ENCODE data around the gene NPSR1. TPM values are rescaled to one million over a fixed set of nuclear protein-coding genes. Genes with fewer than 3 reads are reported as not detected.

The NPSR1 gene
- total RNA-seq, 1 donor from 2014 or later: not detected

DNA sequence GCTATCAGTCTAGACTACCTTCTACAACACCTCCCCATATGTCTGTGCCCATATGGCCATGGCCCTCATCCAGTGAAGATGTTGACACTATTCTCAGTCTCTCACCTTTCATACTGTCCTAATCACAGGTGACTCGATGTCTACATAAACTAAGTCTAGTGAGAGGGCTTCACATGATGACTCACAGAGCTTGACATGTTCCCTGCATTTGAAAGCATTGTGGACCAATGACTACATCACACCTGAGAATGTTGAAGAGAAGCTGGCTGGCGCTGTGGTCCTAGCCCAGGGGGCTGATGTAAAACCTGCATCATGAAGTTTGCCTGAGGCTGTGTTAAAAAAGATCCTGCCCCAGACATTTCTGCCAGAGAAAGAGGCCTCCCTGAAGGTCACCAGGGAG, 167.2 kb downstream of the NPSR1 start:
- Mint-ChIP-seq H3K27me3 (ENCODE audit: low read depth, unreplicated experiment) (peaks cover 10% of the 10 kb centered on the region), H3K4me1 (ENCODE audit: low read depth, unreplicated experiment) (no peaks in the 10 kb centered on the region), H3K27ac (ENCODE audit: unreplicated experiment) (no peak overlapping the region), H3K9me3 (ENCODE audit: unreplicated experiment) (no peaks in the 10 kb centered on the region), H3K36me3 (ENCODE audit: low read depth, unreplicated experiment) (no peaks in the 10 kb centered on the region), H3K4me3 (ENCODE audit: unreplicated experiment) (no peak overlapping the region)
- H3K79me2 ChIP-seq (ENCODE audit: insufficient read depth, low read length): no peaks in the 10 kb centered on the region
- H3K4me1 ChIP-seq (ENCODE audit: insufficient read depth, low read length): no peaks in the 10 kb centered on the region
- no peaks in the 10 kb centered on the region for H3K36me3 ChIP-seq (ENCODE audit: insufficient read depth, low read length)
- TF ChIP-seq, protein P1, sequence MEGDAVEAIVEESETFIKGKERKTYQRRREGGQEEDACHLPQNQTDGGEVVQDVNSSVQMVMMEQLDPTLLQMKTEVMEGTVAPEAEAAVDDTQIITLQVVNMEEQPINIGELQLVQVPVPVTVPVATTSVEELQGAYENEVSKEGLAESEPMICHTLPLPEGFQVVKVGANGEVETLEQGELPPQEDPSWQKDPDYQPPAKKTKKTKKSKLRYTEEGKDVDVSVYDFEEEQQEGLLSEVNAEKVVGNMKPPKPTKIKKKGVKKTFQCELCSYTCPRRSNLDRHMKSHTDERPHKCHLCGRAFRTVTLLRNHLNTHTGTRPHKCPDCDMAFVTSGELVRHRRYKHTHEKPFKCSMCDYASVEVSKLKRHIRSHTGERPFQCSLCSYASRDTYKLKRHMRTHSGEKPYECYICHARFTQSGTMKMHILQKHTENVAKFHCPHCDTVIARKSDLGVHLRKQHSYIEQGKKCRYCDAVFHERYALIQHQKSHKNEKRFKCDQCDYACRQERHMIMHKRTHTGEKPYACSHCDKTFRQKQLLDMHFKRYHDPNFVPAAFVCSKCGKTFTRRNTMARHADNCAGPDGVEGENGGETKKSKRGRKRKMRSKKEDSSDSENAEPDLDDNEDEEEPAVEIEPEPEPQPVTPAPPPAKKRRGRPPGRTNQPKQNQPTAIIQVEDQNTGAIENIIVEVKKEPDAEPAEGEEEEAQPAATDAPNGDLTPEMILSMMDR (IDR thresholded peaks at IDR 0.05; ENCODE audit: insufficient read depth, low read depth, low read length): no peak
- no peak for TF ChIP-seq EZH2 (IDR thresholded peaks at IDR 0.05; ENCODE audit: insufficient read depth, low read length)
- H3K4me2 ChIP-seq (ENCODE audit: low read length): no peak overlapping the region
- no peak overlapping the region for H3K27ac ChIP-seq (ENCODE audit: low read depth, low read length)
- DNase-seq (ENCODE audit: low read depth) (no peak), FAIRE-seq (no peak)
- H4K20me1 ChIP-seq (ENCODE audit: insufficient read depth, low read length): no peaks in the 10 kb centered on the region
- H3K4me3 ChIP-seq (ENCODE audit: insufficient read depth, low read depth, low read length): no peak overlapping the region
- no peak overlapping the region for H3K9ac ChIP-seq (ENCODE audit: low read length)
- H3K27me3 ChIP-seq (ENCODE audit: insufficient read depth, low read length): peaks cover 3% of the 10 kb centered on the region
- no peaks in the 10 kb centered on the region for H3K9me3 ChIP-seq (ENCODE audit: insufficient read depth, low read depth, low read length)
- no peak overlapping the region for H2AFZ ChIP-seq (ENCODE audit: low read depth, low read length)

DNA sequence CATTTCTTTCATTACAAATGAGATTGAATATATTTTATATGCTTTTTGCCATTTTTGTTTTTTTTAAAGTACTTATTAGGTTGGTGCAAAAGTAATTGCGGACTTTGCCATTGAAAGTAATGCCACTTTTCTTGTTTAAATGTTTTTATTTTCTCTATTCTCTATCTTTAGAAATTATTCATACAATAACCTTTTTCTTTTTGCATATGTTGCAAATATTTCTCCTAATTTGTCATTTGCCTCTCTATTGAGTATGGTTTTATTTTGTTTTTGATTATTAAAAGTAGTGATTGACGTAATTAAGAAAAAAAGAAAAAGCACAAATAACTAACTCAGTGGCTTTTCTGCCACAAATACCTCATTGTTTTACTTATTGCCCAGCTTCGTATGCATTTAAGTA, 172.4 kb downstream of the NPSR1 start:
- Mint-ChIP-seq H3K27ac (ENCODE audit: unreplicated experiment) (no peak overlapping the region), H3K4me3 (ENCODE audit: unreplicated experiment) (no peak overlapping the region), H3K36me3 (ENCODE audit: low read depth, unreplicated experiment) (peaks cover 2% of the 10 kb centered on the region), H3K27me3 (ENCODE audit: low read depth, unreplicated experiment) (peaks cover 7% of the 10 kb centered on the region), H3K9me3 (ENCODE audit: unreplicated experiment) (no peaks in the 10 kb centered on the region), H3K4me1 (ENCODE audit: low read depth, unreplicated experiment) (no peaks in the 10 kb centered on the region)
- no peaks in the 10 kb centered on the region for H3K4me1 ChIP-seq (ENCODE audit: insufficient read depth, low read length)
- DNase-seq (ENCODE audit: low read depth) (no peak), FAIRE-seq (no peak)
- H3K36me3 ChIP-seq (ENCODE audit: insufficient read depth, low read length): no peaks in the 10 kb centered on the region
- no peaks in the 10 kb centered on the region for H4K20me1 ChIP-seq (ENCODE audit: insufficient read depth, low read length)
- no peaks in the 10 kb centered on the region for H3K9me3 ChIP-seq (ENCODE audit: insufficient read depth, low read depth, low read length)
- no peak for TF ChIP-seq EZH2 (IDR thresholded peaks at IDR 0.05; ENCODE audit: insufficient read depth, low read length)
- TF ChIP-seq, protein P1 (IDR thresholded peaks at IDR 0.05; ENCODE audit: insufficient read depth, low read depth, low read length): no peak
- H3K27me3 ChIP-seq (ENCODE audit: insufficient read depth, low read length): no peaks in the 10 kb centered on the region
- H3K27ac ChIP-seq (ENCODE audit: low read depth, low read length): no peak overlapping the region
- no peak overlapping the region for H3K4me3 ChIP-seq (ENCODE audit: insufficient read depth, low read depth, low read length)
- no peak overlapping the region for H3K4me2 ChIP-seq (ENCODE audit: low read length)
- H3K79me2 ChIP-seq (ENCODE audit: insufficient read depth, low read length): no peaks in the 10 kb centered on the region
- no peak overlapping the region for H3K9ac ChIP-seq (ENCODE audit: low read length)
- no peak overlapping the region for H2AFZ ChIP-seq (ENCODE audit: low read depth, low read length)

DNA sequence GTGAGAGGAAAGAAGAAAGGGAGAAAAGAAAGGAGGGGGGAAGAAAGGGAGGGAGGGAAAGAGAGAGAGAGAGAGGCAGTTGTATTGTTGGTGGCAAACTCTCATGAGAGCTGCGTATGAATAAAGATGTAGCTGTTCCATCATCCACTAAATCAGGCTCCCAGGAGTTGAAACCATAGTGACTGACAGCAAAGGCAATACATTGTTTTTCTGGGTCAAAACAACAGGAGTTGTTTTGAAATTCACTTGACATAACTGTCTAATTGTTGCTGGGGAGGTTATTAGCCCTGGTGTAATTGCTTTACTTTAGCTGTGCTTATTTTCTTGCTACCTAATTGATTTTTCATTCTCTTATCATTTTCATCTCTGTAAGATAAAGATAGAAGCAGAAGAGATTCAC, 173.4 kb downstream of the NPSR1 start:
- Mint-ChIP-seq H3K9me3 (ENCODE audit: unreplicated experiment) (no peaks in the 10 kb centered on the region), H3K27me3 (ENCODE audit: low read depth, unreplicated experiment) (peaks cover 7% of the 10 kb centered on the region), H3K27ac (ENCODE audit: unreplicated experiment) (no peak overlapping the region), H3K4me3 (ENCODE audit: unreplicated experiment) (no peak overlapping the region), H3K36me3 (ENCODE audit: low read depth, unreplicated experiment) (peaks cover 2% of the 10 kb centered on the region), H3K4me1 (ENCODE audit: low read depth, unreplicated experiment) (peaks cover 2% of the 10 kb centered on the region)
- Histone ChIP-seq H3K27ac (ENCODE audit: low read depth, low read length) (no peak overlapping the region), H3K9ac (ENCODE audit: low read length) (no peak overlapping the region), H3K9me3 (ENCODE audit: insufficient read depth, low read depth, low read length) (no peaks in the 10 kb centered on the region), H3K36me3 (ENCODE audit: insufficient read depth, low read length) (no peaks in the 10 kb centered on the region), H2AFZ (ENCODE audit: low read depth, low read length) (no peak overlapping the region), H3K4me2 (ENCODE audit: low read length) (no peak overlapping the region), H3K27me3 (ENCODE audit: insufficient read depth, low read length) (no peaks in the 10 kb centered on the region), H3K4me3 (ENCODE audit: insufficient read depth, low read depth, low read length) (no peak overlapping the region), H3K79me2 (ENCODE audit: insufficient read depth, low read length) (no peaks in the 10 kb centered on the region), H3K4me1 (ENCODE audit: insufficient read depth, low read length) (no peaks in the 10 kb centered on the region), H4K20me1 (ENCODE audit: insufficient read depth, low read length) (no peaks in the 10 kb centered on the region)
- TF ChIP-seq EZH2 (IDR thresholded peaks at IDR 0.05; ENCODE audit: insufficient read depth, low read length): no peak
- TF ChIP-seq, protein P1 (IDR thresholded peaks at IDR 0.05; ENCODE audit: insufficient read depth, low read depth, low read length): no peak
- DNase-seq (ENCODE audit: low read depth): no peak
- no peak for FAIRE-seq

All from astrocyte (in vitro differentiated cells and primary cell).